ENCODE measurements around the gene APOL1. TPM values are rescaled to one million over a fixed set of nuclear protein-coding genes. Genes with fewer than 3 reads are reported as not detected.
"Not testable (repeated sequence)": the region's sequence is repeated elsewhere in the genome, so short reads cannot be mapped to it uniquely, and the experiment has no call there.

Gene APOL1
- total and polyA plus RNA-seq, 2 of the 4 experiments (the other 2 are of a cell fraction) = 0.36 to 0.77 TPM

- intact Hi-C loops (cut with micrococcal nuclease); H2BK20ac ChIP-seq (ENCODE audit: low read depth, low read length); dilution Hi-C loops (cut with HindIII; ENCODE audit: low sequenced_read_pairs, unreplicated experiment); H3K9me1 ChIP-seq (ENCODE audit: insufficient read depth, low read length); H2AFZ ChIP-seq (replicated peaks; ENCODE audit: low read length, poor library complexity); H2AK9ac ChIP-seq (replicated peaks; ENCODE audit: low read depth, low read length, poor library complexity); H3K27ac ChIP-seq (ENCODE audit: insufficient read depth, low read length); POLR2A ChIA-PET (ENCODE audit: unreplicated experiment); H4K5ac ChIP-seq (ENCODE audit: low read depth, low read length); H3K27me3 ChIP-seq (ENCODE audit: control insufficient read depth, insufficient read depth, low read length); H3K4me1 ChIP-seq (ENCODE audit: control insufficient read depth, insufficient read depth, low read length); H2AK5ac ChIP-seq (ENCODE audit: low read depth, low read length); H4K91ac ChIP-seq (ENCODE audit: insufficient read depth, low read depth, low read length); H2BK15ac ChIP-seq (ENCODE audit: low read depth, low read length); H3K4ac ChIP-seq (ENCODE audit: low read depth, low read length); CTCF ChIA-PET; H3K9me3 ChIP-seq (ENCODE audit: control insufficient read depth, insufficient read depth, low read length); H2BK120ac ChIP-seq (ENCODE audit: low read depth, low read length); H4K8ac ChIP-seq (ENCODE audit: low read depth in 2 of 2, low read length in 2 of 2); H3K4me3 ChIP-seq (ENCODE audit: insufficient read depth, low read depth, low read length); ATAC-seq (ENCODE audit: low read depth); H3K56ac ChIP-seq (ENCODE audit: extremely low read depth, insufficient read depth, low read length); H4K20me1 ChIP-seq (ENCODE audit: insufficient read depth, low read length); H3K23ac ChIP-seq (ENCODE audit: low read depth, low read length); DNase-seq; H3K9ac ChIP-seq (ENCODE audit: low read depth, low read length); in situ Hi-C loops (cut with MboI; ENCODE audit: low sequenced_read_pairs); H2BK5ac ChIP-seq (ENCODE audit: low read depth, low read length, poor library complexity, severe bottlenecking); H3K18ac ChIP-seq (ENCODE audit: low read depth, low read length); BruUV-seq (replicated peaks); H3K14ac ChIP-seq (replicated peaks; ENCODE audit: low read depth, low read length); H3K4me2 ChIP-seq (ENCODE audit: low read depth, low read length): not testable (repeated sequence)
- WGBS, 2 experiments (ENCODE audit: extremely low coverage in 2 of 2, insufficient read length in 1 of 2) = 100% methylated on average over 1 of the region's 3 CpGs; no CpG with 5 or more reads in 1 of the 2 experiments
- H3K36me3 ChIP-seq (ENCODE audit: control insufficient read depth, insufficient read depth, low read length) = peaks cover 37% of the 10 kb centered on the region
- peaks cover 0 to 10% of the 10 kb centered on the region in 2 experiments; a peak in 3 of 4 replicates for H3K79me1 ChIP-seq (ENCODE audit: low read depth in 1 of 2, low read length in 2 of 2)
Measured at GRCh38 chr22:36229649-36230048, 23.3 kb upstream of the APOL1 start.

- Histone ChIP-seq H3K36me3 (ENCODE audit: control insufficient read depth, insufficient read depth, low read length) (peaks cover 37% of the 10 kb centered on the region), H3K79me1 (ENCODE audit: low read depth in 1 of 2, low read length in 2 of 2) (peaks cover 4 to 20% of the 10 kb centered on the region in 2 experiments; a peak in 3 of 4 replicates)
- H4K5ac ChIP-seq (ENCODE audit: low read depth, low read length); DNase-seq; intact Hi-C loops (cut with micrococcal nuclease); H2AK9ac ChIP-seq (replicated peaks; ENCODE audit: low read depth, low read length, poor library complexity); H4K8ac ChIP-seq (ENCODE audit: low read depth in 2 of 2, low read length in 2 of 2); H2BK20ac ChIP-seq (ENCODE audit: low read depth, low read length); H2AK5ac ChIP-seq (ENCODE audit: low read depth, low read length); H4K20me1 ChIP-seq (ENCODE audit: insufficient read depth, low read length); ATAC-seq (ENCODE audit: low read depth); dilution Hi-C loops (cut with HindIII; ENCODE audit: low sequenced_read_pairs, unreplicated experiment); H3K27ac ChIP-seq (ENCODE audit: insufficient read depth, low read length); H3K14ac ChIP-seq (replicated peaks; ENCODE audit: low read depth, low read length); H2AFZ ChIP-seq (replicated peaks; ENCODE audit: low read length, poor library complexity); H2BK15ac ChIP-seq (ENCODE audit: low read depth, low read length); H3K4me1 ChIP-seq (ENCODE audit: control insufficient read depth, insufficient read depth, low read length); H3K9ac ChIP-seq (ENCODE audit: low read depth, low read length); CTCF ChIA-PET; H3K56ac ChIP-seq (ENCODE audit: extremely low read depth, insufficient read depth, low read length); in situ Hi-C loops (cut with MboI; ENCODE audit: low sequenced_read_pairs); H3K9me1 ChIP-seq (ENCODE audit: insufficient read depth, low read length); H3K4me3 ChIP-seq (ENCODE audit: insufficient read depth, low read depth, low read length); H4K91ac ChIP-seq (ENCODE audit: insufficient read depth, low read depth, low read length); H2BK5ac ChIP-seq (ENCODE audit: low read depth, low read length, poor library complexity, severe bottlenecking); H3K4ac ChIP-seq (ENCODE audit: low read depth, low read length); H3K9me3 ChIP-seq (ENCODE audit: control insufficient read depth, insufficient read depth, low read length); H3K4me2 ChIP-seq (ENCODE audit: low read depth, low read length); POLR2A ChIA-PET (ENCODE audit: unreplicated experiment); H2BK120ac ChIP-seq (ENCODE audit: low read depth, low read length); H3K18ac ChIP-seq (ENCODE audit: low read depth, low read length); H3K23ac ChIP-seq (ENCODE audit: low read depth, low read length); BruUV-seq (replicated peaks); H3K27me3 ChIP-seq (ENCODE audit: control insufficient read depth, insufficient read depth, low read length): not testable (repeated sequence)
- no CpG with 5 or more reads among the region's 5 CpGs for whole genome bisulfite sequencing, 2 experiments (ENCODE audit: extremely low coverage in 2 of 2, insufficient read length in 1 of 2)
Measured at GRCh38 chr22:36231051-36231450, 21.9 kb upstream of the APOL1 start.

Data from IMR-90 (cell line).